HG02870 (cell line): Measurements from ENCODE around the gene LMX1B.

Source experiments
- ATAC-seq: cut with Tn5 transposase; IDR thresholded peaks from one replicate; pipeline ENCODE4 v1.9.1; 2021; ENCODE audit warnings: mild to moderate bottlenecking, moderate library complexity; ENCODE audit not compliant: unreplicated experiment

The LMX1B gene

GRCh38 chr9:126617003-126617822, 3.5 kb downstream of the LMX1B start:
- ATAC-seq: no peak

- no peak for ATAC-seq
Measured at GRCh38 chr9:126617823-126618165, 4.1 kb downstream of the LMX1B start.

GRCh38 chr9:126618190-126618584, 4.5 kb downstream of the LMX1B start:
- no peak for ATAC-seq

- no peak for ATAC-seq
Measured at GRCh38 chr9:126618585-126619360, 5.0 kb downstream of the LMX1B start.

GRCh38 chr9:126619361-126620135, 5.8 kb downstream of the LMX1B start:
- no peak for ATAC-seq

- ATAC-seq: no peak
Measured at GRCh38 chr9:126620478-126620877, 6.8 kb downstream of the LMX1B start.

- ATAC-seq: no peak
Measured at GRCh38 chr9:126621061-126621918, 7.6 kb downstream of the LMX1B start.

- no peak for ATAC-seq
Measured at GRCh38 chr9:126621919-126622735, 8.4 kb downstream of the LMX1B start.

- ATAC-seq: no peak
Measured at GRCh38 chr9:126623314-126623666, 9.6 kb downstream of the LMX1B start.

- ATAC-seq: no peak
Measured at GRCh38 chr9:126623667-126624478, 10.1 kb downstream of the LMX1B start.

- ATAC-seq: no peak
Measured at GRCh38 chr9:126624479-126624826, 10.7 kb downstream of the LMX1B start.

GRCh38 chr9:126624912-126625311, 11.2 kb downstream of the LMX1B start:
- ATAC-seq: no peak

GRCh38 chr9:126625329-126626126, 11.8 kb downstream of the LMX1B start:
- no peak for ATAC-seq

GRCh38 chr9:126626127-126626925, 12.6 kb downstream of the LMX1B start:
- ATAC-seq: no peak

- ATAC-seq: no peak
Measured at GRCh38 chr9:126626926-126627233, 13.2 kb downstream of the LMX1B start.

- ATAC-seq: no peak
Measured at GRCh38 chr9:126628146-126628545, 14.4 kb downstream of the LMX1B start.

GRCh38 chr9:126628969-126629674, 15.4 kb downstream of the LMX1B start:
- ATAC-seq: no peak
